Eye (tissue), 1 donor: Measurements from ENCODE around the gene SPATA31D4.

Source experiments
- DNase-seq: peaks from one replicate; pipeline ENCODE4 v3.0.0-alpha.2; 2015

The SPATA31D4 gene

DNA sequence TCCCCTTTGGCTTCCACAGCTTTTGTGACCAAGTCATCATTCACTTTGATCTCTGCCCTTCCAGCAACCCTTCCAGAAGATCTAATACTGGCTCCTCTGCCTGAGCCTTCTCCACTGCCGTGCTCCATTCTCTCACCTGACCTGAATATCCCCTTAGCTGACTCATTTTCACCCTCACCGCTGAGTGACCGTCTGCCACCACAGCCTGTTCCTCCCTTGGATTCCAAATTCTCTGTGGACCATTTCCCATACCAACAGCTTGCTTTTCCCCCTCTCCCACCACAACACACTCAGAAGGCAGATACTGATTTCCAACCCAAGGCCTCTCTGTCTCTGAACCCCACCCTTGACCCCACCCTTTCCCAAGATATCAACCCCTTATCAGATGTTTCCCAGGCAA is 39.8 kb downstream of the SPATA31D4 start:
- DNase-seq, result no peak

DNA sequence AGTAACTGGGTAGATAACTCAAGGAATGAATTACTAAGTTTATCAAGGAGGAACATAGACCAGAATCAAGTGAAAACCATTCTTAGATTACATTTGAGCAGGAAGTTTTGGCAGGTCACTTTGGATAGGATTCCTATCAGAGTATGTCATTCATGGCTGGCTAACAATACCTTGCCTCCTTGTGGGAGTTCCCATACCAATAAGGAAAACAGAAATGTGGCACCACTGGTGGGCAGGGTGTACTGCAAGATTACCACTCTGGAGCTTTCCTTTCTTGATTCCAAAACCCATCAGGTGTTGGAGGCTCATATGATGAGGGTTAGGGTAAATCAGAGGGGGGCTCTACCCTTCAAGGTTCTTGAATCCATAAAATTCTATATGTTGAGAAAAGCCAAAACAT is 41.7 kb downstream of the SPATA31D4 start:
- no peak for DNase-seq

- DNase-seq, result no peak
Observed at GRCh38 chr9:81971727-81972126, 43.5 kb downstream of the SPATA31D4 start.

DNA sequence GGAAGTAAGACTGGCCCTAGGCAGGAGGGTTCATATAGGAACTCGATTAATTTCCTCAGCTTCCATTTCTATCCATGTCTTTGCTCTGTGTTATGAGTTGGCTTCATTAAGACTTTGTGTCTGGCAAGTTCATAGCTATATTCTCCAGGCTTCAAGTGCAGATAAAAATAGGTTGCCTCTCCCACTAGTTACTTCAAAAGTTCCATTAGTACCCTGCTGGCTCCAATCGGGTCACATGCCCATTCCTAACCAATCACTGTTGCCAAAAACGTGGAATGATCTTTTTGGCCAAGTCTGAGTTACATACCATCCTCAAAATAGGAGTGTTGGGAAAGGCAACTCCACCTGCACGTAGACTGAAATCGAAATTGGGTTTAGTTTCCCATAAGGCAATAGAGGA is 46.5 kb downstream of the SPATA31D4 start:
- no peak for DNase-seq

DNA sequence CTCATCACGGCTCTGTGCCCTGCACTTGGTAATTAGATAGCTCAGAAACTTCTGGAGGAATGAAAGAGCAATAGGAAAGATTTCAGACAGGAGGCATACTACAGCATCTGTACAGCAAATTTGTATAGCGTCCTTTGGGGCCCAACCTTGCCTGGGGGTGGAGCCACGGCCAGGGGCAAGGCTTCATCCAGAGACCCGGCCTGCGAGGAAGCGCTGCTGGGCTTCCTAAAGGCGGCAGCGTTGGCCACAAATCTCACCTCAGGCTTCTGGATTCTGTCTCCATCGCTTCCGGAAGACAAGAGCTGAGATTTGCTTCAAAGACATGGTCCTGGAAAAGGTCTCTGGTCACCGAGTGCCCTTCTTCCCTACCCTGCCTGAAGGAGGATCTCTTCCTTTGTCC is 48.1 kb downstream of the SPATA31D4 start:
- no peak for DNase-seq

- DNase-seq, result no peak
Observed at GRCh38 chr9:81979196-81979595, 51.0 kb downstream of the SPATA31D4 start.

DNA sequence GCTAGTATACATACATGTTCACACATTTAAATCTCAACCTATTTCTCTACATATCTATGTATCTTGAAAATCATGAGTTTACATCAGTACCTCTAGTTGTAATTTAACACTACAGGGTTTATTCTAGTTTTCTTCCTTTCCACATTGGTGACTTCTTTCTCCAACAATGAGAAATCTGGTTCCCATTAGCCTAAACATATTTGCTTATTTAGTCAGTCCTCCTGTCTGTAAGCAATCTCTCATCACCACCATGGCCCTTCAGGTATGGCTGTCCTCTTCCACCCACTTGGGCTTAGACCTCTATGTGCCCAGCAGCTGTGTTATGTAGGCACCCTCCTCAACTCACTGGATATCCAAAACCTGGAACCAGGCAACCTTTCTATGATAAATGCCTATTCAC is 52.3 kb downstream of the SPATA31D4 start:
- no peak for DNase-seq

- DNase-seq, result no peak
Observed at GRCh38 chr9:81981883-81982282, 53.7 kb downstream of the SPATA31D4 start.
